B cell (primary cell): ENCODE results near the gene ELOVL6. TPM values are rescaled to one million over a fixed set of nuclear protein-coding genes. Genes with fewer than 3 reads are reported as not detected.

Source experiments
- ATAC-seq: fragments of 200-7000 bp; cut with Tn5 transposase; one replicate; pipeline ENCODE4 v1.10.0; 2021; ENCODE audit warnings: low read depth, mild to moderate bottlenecking, moderate number of reproducible peaks, moderate library complexity
- CTCF ChIA-PET: fragments of 350-600 bp; sonication (Branson Sonifier 250); formaldehyde crosslinking; loops from one replicate; lab custom pipeline; 2021; ENCODE audit warnings: antibody characterized with exemption, inconsistent platforms; lab: Charles Lee
- POLR2A ChIA-PET: fragments of 350-600 bp; sonication (Branson Sonifier 250); formaldehyde crosslinking; loops from one replicate; lab custom pipeline; 2021; ENCODE audit warnings: antibody characterized with exemption; lab: Charles Lee
- DNase-seq: peaks from one replicate; pipeline ENCODE4 v3.0.0; 2013
- H2AFZ ChIP-seq: 2 replicates; pipeline ENCODE4 v1.6.1; 2012; ENCODE audit warnings: mild to moderate bottlenecking, low read depth, low read length; ENCODE audit not compliant: insufficient read depth, poor library complexity, severe bottlenecking
- H3K27ac ChIP-seq, 2 donors: 1 replicate in 1 of 2; 2 replicates in 1 of 2; pipeline ENCODE4 v1.5.1; 2012 to 2013; ENCODE audit warnings: low read length in 2 of 2, mild to moderate bottlenecking in 2 of 2, moderate library complexity in 1 of 2
- H3K27me3 ChIP-seq, 4 experiments: fragments of 200-600 bp in 1 of 4; sonication (generic) in 1 of 4; replicated peaks in 1 of 4; 1 replicate in 2 of 4; 2 replicates in 2 of 4; pipeline versions ENCODE4 v1.6.1 to v1.7.0; 2013 to 2016; ENCODE audit warnings: low read length in 3 of 4, mild to moderate bottlenecking in 2 of 4, mixed read lengths in 1 of 4, moderate library complexity in 1 of 4; ENCODE audit not compliant: insufficient read depth in 4 of 4, control insufficient read depth in 3 of 4; ENCODE audit errors: control extremely low read depth in 1 of 4
- H3K36me3 ChIP-seq, 2 experiments: replicated peaks in 1 of 2; 1 replicate in 1 of 2; 2 replicates in 1 of 2; pipeline versions ENCODE4 v1.6.1 to v1.7.1; 2013; ENCODE audit warnings: low read length in 1 of 2; ENCODE audit not compliant: insufficient read depth in 2 of 2, control insufficient read depth in 1 of 2; ENCODE audit errors: control extremely low read depth in 1 of 2, extremely low read depth in 1 of 2
- H3K4me1 ChIP-seq, 2 donors: fragments of 200-600 bp in 1 of 2; sonication (generic) in 1 of 2; 1 replicate in 1 of 2; 2 replicates in 1 of 2; pipeline versions ENCODE4 v1.5.1 to v1.6.1; 2013 to 2017; ENCODE audit warnings: low read length in 2 of 2; ENCODE audit not compliant: control insufficient read depth in 2 of 2, insufficient read depth in 2 of 2
- H3K4me2 ChIP-seq: replicated peaks from 2 replicates; pipeline ENCODE3; 2012; ENCODE audit warnings: mild to moderate bottlenecking, low read depth, low read length; ENCODE audit not compliant: poor library complexity, severe bottlenecking
- H3K4me3 ChIP-seq, 5 experiments: fragments of 200-600 bp in 1 of 5; sonication (generic) in 1 of 5; 1 replicate in 3 of 5; 2 replicates in 2 of 5; pipeline versions ENCODE4 v1.5.1 to v1.7.0; 2011 to 2016; ENCODE audit warnings: low read length in 4 of 5, mild to moderate bottlenecking in 4 of 5, low read depth in 2 of 5, control low read depth in 1 of 5, moderate library complexity in 1 of 5; ENCODE audit not compliant: insufficient read depth in 1 of 5; ENCODE audit errors: control extremely low read depth in 1 of 5, extremely low read depth in 1 of 5
- H3K79me2 ChIP-seq: fragments of 200-600 bp; sonication (generic); one replicate; pipeline ENCODE4 v1.6.0; 2016; ENCODE audit warnings: low read length; ENCODE audit not compliant: control insufficient read depth, insufficient read depth
- H3K9ac ChIP-seq: fragments of 200-600 bp; sonication (generic); 2 replicates; pipeline ENCODE4 v1.6.1; 2017; ENCODE audit warnings: mild to moderate bottlenecking, low read length, moderate library complexity
- H3K9me3 ChIP-seq, 3 donors: one replicate each; pipeline versions ENCODE4 v1.6.1 to v1.7.1; 2013; ENCODE audit warnings: low read length in 2 of 3; ENCODE audit not compliant: control insufficient read depth in 2 of 3, insufficient read depth in 1 of 3; ENCODE audit errors: control extremely low read depth in 1 of 3
- H4K20me1 ChIP-seq: 2 replicates; pipeline ENCODE4 v1.6.0; 2012; ENCODE audit warnings: mild to moderate bottlenecking, low read length; ENCODE audit not compliant: insufficient read depth, control insufficient read depth, poor library complexity, severe bottlenecking
- H3K27ac Mint-ChIP-seq: one replicate; pipeline ENCODE4 v1.8.0; 2021; ENCODE audit warnings: mixed read lengths
- H3K27me3 Mint-ChIP-seq: one replicate; pipeline ENCODE4 v1.8.0; 2021; ENCODE audit warnings: mixed read lengths
- H3K4me1 Mint-ChIP-seq: one replicate; pipeline ENCODE4 v1.8.0; 2021; ENCODE audit warnings: mixed read lengths
- H3K4me3 Mint-ChIP-seq: one replicate; pipeline ENCODE4 v1.8.0; 2021; ENCODE audit warnings: mixed read lengths
- H3K9me3 Mint-ChIP-seq: one replicate; pipeline ENCODE4 v1.8.0; 2022; ENCODE audit warnings: mixed read lengths; ENCODE audit not compliant: insufficient read depth
- EZH2 ChIP-seq: IDR thresholded peaks from 2 replicates; pipeline ENCODE4 v1.6.1; 2012; ENCODE audit warnings: borderline replicate concordance, low read depth, mild to moderate bottlenecking, moderate library complexity, low read length; ENCODE audit not compliant: insufficient read depth, poor library complexity, severe bottlenecking
- WGBS: methylation state at CpG from one replicate; pipeline ENCODE4 v1.1.5; 2013; ENCODE audit warnings: missing lambda C conversion rate; ENCODE audit not compliant: insufficient coverage; 5-methylcytosine and 5-hydroxymethylcytosine counted together
- intact Hi-C: fragments of 100-400 bp; cut with micrococcal nuclease; formaldehyde crosslinking; loops from one replicate; pipeline ENCODE4 v1.10.0; 2022
- polyA plus RNA-seq: library from polyadenylated mRNA; depleted of rRNA; stranded (reverse); fragments of >200 nt; gene quantifications from 2 replicates; pipeline ENCODE4 v1.2.3, GENCODE V29; 2012
- total RNA-seq, 2 donors: library from RNA; stranded (reverse); fragments of 120-200 nt in 1 of 2; gene quantifications; 1 replicate in 1 of 2; 2 replicates in 1 of 2; pipeline versions ENCODE4 v1.2.3 to v1.2.4, GENCODE V29; 2013 to 2022
- TF ChIP-seq, protein P1 (sequence below): fragments of 200-600 bp; IDR thresholded peaks from one replicate; pipeline ENCODE4 v1.8.0; 2022; ENCODE audit warnings: antibody characterized with exemption, mild to moderate bottlenecking

The ELOVL6 gene
- total and polyA plus RNA-seq, 2 donors (not counting 1 experiment from before 2014, with no cell fraction given), result 0.10 to 0.22 TPM

DNA sequence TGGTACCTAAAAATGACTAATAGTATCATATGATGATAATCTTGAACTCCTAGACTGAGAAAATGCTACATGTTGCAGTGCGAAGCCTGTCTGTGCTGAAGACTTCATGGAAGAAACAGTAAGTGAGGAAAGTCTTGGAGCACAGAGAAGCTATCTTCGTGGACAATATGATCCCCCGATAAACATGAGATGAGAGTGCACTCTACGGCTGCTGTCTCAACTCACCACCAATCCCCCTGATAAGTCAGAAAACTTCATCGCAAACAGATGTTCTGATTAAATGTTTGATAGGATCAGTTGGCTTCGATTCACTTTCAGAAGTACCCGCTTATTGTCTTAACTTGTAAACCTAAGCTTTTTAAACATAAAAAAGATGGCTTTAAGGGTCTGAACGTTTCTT lies 130.2 kb downstream of the ELOVL6 start:
- H3K4me1 Mint-ChIP-seq, result no peaks in the 10 kb centered on the region
- no peaks in the 10 kb centered on the region for H3K27me3 ChIP-seq
- no peaks in the 10 kb centered on the region for H3K9me3 Mint-ChIP-seq
- H3K9me3 ChIP-seq, result no peaks in the 10 kb centered on the region
- H2AFZ ChIP-seq, result no peak overlapping the region
- ATAC-seq (no peak), DNase-seq (no peak)
- WGBS, result 90% methylated on average over 2 of the region's 8 CpGs
- TF ChIP-seq, protein P1, sequence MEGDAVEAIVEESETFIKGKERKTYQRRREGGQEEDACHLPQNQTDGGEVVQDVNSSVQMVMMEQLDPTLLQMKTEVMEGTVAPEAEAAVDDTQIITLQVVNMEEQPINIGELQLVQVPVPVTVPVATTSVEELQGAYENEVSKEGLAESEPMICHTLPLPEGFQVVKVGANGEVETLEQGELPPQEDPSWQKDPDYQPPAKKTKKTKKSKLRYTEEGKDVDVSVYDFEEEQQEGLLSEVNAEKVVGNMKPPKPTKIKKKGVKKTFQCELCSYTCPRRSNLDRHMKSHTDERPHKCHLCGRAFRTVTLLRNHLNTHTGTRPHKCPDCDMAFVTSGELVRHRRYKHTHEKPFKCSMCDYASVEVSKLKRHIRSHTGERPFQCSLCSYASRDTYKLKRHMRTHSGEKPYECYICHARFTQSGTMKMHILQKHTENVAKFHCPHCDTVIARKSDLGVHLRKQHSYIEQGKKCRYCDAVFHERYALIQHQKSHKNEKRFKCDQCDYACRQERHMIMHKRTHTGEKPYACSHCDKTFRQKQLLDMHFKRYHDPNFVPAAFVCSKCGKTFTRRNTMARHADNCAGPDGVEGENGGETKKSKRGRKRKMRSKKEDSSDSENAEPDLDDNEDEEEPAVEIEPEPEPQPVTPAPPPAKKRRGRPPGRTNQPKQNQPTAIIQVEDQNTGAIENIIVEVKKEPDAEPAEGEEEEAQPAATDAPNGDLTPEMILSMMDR, result no peak
- TF ChIP-seq EZH2, result no peak
- H3K27ac ChIP-seq, result no peak overlapping the region
- H3K36me3 ChIP-seq, result no peaks in the 10 kb centered on the region
- peaks cover 3% of the 10 kb centered on the region for H3K27me3 Mint-ChIP-seq
- H3K4me3 ChIP-seq, result no peak overlapping the region
- ChIA-PET CTCF (interaction anchor here (1.3 kb wide), 1 partner anchor 19 kb away, joined by 3 read pairs; no protein-coding TSS in a partner anchor), POLR2A (no interaction called here)
- H4K20me1 ChIP-seq, result no peaks in the 10 kb centered on the region
- H3K4me1 ChIP-seq, result no peaks in the 10 kb centered on the region
- H3K4me3 Mint-ChIP-seq, result no peak overlapping the region
- no peak overlapping the region for H3K9ac ChIP-seq
- H3K27ac Mint-ChIP-seq, result no peak overlapping the region
- intact Hi-C loops, result no loop called here
- no peak overlapping the region for H3K4me2 ChIP-seq
- no peaks in the 10 kb centered on the region for H3K79me2 ChIP-seq

DNA sequence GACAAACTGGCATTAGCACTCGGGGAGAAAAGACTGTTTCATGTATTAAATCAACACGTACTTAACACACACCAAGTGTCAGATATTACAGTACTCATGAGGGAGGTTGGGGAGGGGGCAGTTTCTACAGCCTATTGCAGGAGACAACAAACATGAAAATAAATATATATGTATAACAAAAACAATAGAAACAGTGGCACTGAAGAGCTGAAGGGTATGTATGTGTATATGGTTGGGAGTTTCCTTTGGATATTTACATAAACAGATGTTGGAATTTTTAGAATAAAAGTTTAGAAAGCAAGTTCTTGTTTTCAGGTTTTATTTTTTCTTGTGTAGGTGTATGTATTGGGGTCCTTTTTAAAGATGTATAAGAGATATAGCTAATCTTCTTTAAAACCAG lies 133.5 kb downstream of the ELOVL6 start:
- no peak overlapping the region for H3K4me3 Mint-ChIP-seq
- no peak for DNase-seq
- peaks cover 3% of the 10 kb centered on the region for H3K4me1 Mint-ChIP-seq
- Histone ChIP-seq H2AFZ (no peak overlapping the region), H3K9me3 (no peaks in the 10 kb centered on the region), H4K20me1 (no peaks in the 10 kb centered on the region), H3K9ac (no peak overlapping the region), H3K27me3 (no peaks in the 10 kb centered on the region), H3K4me2 (no peak overlapping the region), H3K27ac (no peak overlapping the region), H3K36me3 (no peaks in the 10 kb centered on the region), H3K4me3 (no peak overlapping the region), H3K79me2 (no peaks in the 10 kb centered on the region), H3K4me1 (peaks cover 1 to 4% of the 10 kb centered on the region in 2 donors)
- H3K9me3 Mint-ChIP-seq, result no peaks in the 10 kb centered on the region
- ATAC-seq, result no peak
- TF ChIP-seq, protein P1, result no peak
- TF ChIP-seq EZH2, result no peak
- H3K27ac Mint-ChIP-seq, result no peak overlapping the region
- POLR2A ChIA-PET, result no interaction called here
- intact Hi-C loops, result no loop called here
- WGBS, result no CpG with 5 or more reads among the region's 2 CpGs
- CTCF ChIA-PET, result no interaction called here
- peaks cover 3% of the 10 kb centered on the region for H3K27me3 Mint-ChIP-seq
